Activated CD4-positive, alpha-beta T cell treated with anti-CD3 and anti-CD28 coated beads, Interleukin-2, amount 10 ng/mL, durations not matched to agents 7 days and 5 days (primary cell): ENCODE data around the gene FADS3. TPM values are rescaled to one million over a fixed set of nuclear protein-coding genes. Genes with fewer than 3 reads are reported as not detected.
A peak's percentile ranks its signal among the peaks of the same experiment; 100 is the strongest.

Experiments used
- CTCF ChIA-PET: fragments of 350-600 bp; sonication (Branson Sonifier 250); formaldehyde crosslinking; loops from one replicate; lab custom pipeline; 2021; ENCODE audit warnings: antibody characterized with exemption; lab: Charles Lee
- POLR2A ChIA-PET: fragments of 350-600 bp; sonication (Branson Sonifier 250); formaldehyde crosslinking; loops from one replicate; lab custom pipeline; 2021; ENCODE audit warnings: antibody characterized with exemption; lab: Charles Lee
- DNase-seq: peaks from one replicate; pipeline ENCODE4 v3.0.0-alpha.2; 2020
- H3K27ac Mint-ChIP-seq: one replicate; pipeline ENCODE4 v1.8.0; 2021; ENCODE audit warnings: mild to moderate bottlenecking, moderate library complexity, mixed read lengths
- H3K27me3 Mint-ChIP-seq: one replicate; pipeline ENCODE4 v1.8.0; 2021; ENCODE audit warnings: mixed read lengths
- H3K36me3 Mint-ChIP-seq: one replicate; pipeline ENCODE4 v1.8.0; 2021; ENCODE audit warnings: low read depth, mixed read lengths
- H3K4me1 Mint-ChIP-seq: one replicate; pipeline ENCODE4 v1.8.0; 2021; ENCODE audit warnings: mixed read lengths
- H3K4me3 Mint-ChIP-seq: one replicate; pipeline ENCODE4 v1.8.0; 2021; ENCODE audit warnings: mild to moderate bottlenecking, moderate library complexity, mixed read lengths
- H3K9me3 Mint-ChIP-seq: one replicate; pipeline ENCODE4 v1.8.0; 2021; ENCODE audit warnings: mixed read lengths
- total RNA-seq, 2 experiments: library from RNA; stranded (reverse); gene quantifications; one replicate each; pipeline ENCODE4 v1.2.3, GENCODE V29; 2021

FADS3 gene
- total RNA-seq, 2 experiments from 2014 or later = 2.9 to 3.7 TPM

GRCh38 chr11:61854966-61855714 is 36.2 kb downstream of the FADS3 start:
- POLR2A ChIA-PET = no interaction called here
- no peak for DNase-seq
- Mint-ChIP-seq H3K9me3 (no peaks in the 10 kb centered on the region), H3K27ac (no peak overlapping the region), H3K4me1 (peaks cover 1% of the 10 kb centered on the region), H3K27me3 (no peaks in the 10 kb centered on the region), H3K4me3 (no peak overlapping the region), H3K36me3 (peaks cover 29% of the 10 kb centered on the region)
- CTCF ChIA-PET = interaction anchor here (0.8 to 2.6 kb wide), 4 partner anchors 12 to 253 kb away, joined by 3 to 7 read pairs (median 3); no protein-coding TSS in a partner anchor

DNA sequence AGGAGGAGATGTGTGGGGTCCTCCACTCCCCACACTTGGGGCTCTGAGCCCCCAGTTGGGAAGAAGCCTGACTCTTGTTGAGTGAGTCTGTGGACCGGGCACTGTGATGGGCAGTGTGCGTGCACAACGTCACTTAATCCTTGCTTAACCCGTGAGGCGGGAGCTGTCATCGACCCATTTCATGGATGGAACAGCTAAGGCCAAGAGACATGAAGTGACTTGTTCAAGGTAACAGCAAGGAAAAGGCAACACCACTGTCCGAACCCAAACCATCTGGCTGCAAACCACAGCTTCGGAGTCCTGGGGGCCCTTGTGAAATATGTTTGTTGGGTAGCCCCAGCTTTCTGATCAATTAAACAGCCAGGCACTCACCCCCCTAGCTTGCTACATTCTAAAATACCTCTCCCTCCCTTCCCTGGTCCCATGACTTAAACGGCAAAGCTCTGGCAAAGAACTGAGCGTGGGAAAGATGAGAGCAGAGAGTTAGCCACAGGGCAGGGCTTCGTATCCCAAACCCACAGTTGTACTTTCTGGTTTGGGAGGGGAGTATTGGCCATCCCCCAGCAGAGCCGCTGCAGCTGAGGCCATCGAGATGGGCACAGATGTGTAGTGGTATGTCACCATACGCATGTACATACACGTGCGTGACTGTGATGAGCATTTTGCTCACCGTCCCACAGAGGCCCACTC is 37.0 kb downstream of the FADS3 start:
- ChIA-PET POLR2A (no interaction called here), CTCF (interaction anchor here (0.7 to 2.6 kb wide), 5 partner anchors 13 to 479 kb away, joined by 3 to 7 read pairs (median 3); no protein-coding TSS in a partner anchor)
- peaks cover 25% of the 10 kb centered on the region for H3K36me3 Mint-ChIP-seq
- no peaks in the 10 kb centered on the region for H3K9me3 Mint-ChIP-seq
- no peak for DNase-seq
- peaks cover 1% of the 10 kb centered on the region for H3K4me1 Mint-ChIP-seq
- no peak overlapping the region for H3K4me3 Mint-ChIP-seq
- no peaks in the 10 kb centered on the region for H3K27me3 Mint-ChIP-seq
- H3K27ac Mint-ChIP-seq = no peak overlapping the region

DNA sequence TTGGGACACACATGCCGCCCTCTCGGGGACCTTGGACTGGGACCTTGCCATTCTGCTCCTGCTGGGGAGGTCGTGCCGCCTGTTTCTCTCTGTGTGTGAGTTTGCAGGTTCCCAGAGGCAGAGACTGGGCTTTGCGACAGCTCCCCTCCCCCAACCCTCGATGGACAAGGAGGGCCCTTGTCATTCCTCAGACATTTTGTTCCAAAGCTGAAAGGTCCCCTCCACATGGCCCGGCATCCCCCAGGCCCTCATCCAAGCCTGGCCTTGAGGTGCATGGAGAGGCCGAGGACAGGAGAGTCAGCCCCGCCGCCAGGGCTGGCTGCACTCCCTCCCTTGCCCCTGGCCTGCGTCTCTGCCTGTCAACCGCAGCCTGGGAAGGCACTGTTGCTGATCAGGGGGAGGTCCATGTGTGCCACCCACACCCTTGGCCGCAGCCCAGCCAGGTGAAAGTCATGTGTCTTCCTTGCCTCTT is 37.6 kb downstream of the FADS3 start:
- H3K9me3 Mint-ChIP-seq = no peaks in the 10 kb centered on the region
- ChIA-PET CTCF (interaction anchor here (0.5 to 2.6 kb wide), 4 partner anchors 17 to 934 kb away, joined by 3 to 7 read pairs (median 4); partner anchors contain the start of gene TMEM179B), POLR2A (no interaction called here)
- H3K27ac Mint-ChIP-seq = no peak overlapping the region
- H3K36me3 Mint-ChIP-seq = peaks cover 21% of the 10 kb centered on the region
- no peaks in the 10 kb centered on the region for H3K27me3 Mint-ChIP-seq
- H3K4me1 Mint-ChIP-seq = peaks cover 1% of the 10 kb centered on the region
- no peak overlapping the region for H3K4me3 Mint-ChIP-seq
- DNase-seq = no peak

DNA sequence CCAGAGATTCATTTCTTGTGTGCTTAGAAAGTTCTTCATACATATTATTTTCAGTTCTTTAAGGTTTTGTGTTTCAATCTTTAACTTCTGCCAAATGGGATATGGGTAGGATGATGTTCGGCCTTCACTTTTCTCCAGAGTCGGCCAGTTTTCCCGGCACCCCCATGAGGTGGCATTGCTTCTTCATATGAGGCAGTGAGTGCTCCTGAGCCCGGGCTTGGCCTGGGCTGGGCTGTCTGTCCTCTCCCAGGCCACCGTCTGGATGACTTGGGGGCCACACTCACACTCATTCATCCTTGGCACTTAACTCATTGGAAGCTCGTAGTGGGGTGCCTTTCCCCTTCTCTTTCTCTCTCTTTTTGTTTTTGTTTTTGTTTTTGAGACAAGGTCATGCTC is 39.4 kb downstream of the FADS3 start:
- H3K27ac Mint-ChIP-seq = no peak overlapping the region
- peaks cover 1% of the 10 kb centered on the region for H3K4me1 Mint-ChIP-seq
- no peaks in the 10 kb centered on the region for H3K27me3 Mint-ChIP-seq
- ChIA-PET CTCF (no interaction called here), POLR2A (no interaction called here)
- H3K9me3 Mint-ChIP-seq = no peaks in the 10 kb centered on the region
- DNase-seq = no peak
- peaks cover 38% of the 10 kb centered on the region for H3K36me3 Mint-ChIP-seq
- no peak overlapping the region for H3K4me3 Mint-ChIP-seq

DNA sequence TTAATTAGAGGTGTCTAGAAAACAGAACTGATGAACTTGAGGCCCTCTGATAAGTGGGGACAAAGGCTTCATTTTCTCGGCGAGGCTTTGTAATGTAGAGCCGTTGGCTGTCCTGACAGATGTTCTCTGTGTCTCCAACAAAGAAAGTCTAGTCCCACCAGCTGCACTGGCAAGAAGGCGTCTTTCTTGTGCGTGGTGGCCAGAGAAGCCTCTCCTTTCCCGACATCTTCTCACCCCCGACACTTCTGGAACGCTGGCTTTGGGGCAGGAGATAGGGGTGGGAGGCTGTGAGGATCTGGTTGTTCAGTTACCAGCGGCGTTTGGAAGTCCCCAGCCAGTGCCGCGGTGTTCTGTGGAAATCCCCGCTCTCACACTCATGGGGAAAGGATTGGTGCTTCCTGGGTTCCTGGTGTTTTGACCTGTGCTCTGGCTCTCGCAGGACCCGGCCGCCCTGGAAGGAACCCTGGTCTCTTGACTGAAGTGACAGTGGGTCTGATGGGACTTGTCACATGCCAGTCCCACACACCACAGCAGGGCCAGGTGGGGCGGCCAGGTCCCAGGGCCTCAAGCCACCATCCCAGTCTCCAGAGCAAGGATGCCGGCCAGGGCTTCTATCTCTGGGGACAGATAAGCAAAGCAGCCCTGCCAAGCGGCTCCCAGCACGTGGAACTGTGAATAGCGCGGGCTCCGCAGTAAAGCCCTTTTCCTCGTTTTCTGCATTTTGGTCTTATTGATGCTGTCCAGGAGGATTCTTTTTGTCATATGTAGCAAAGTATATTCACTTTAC is 40.0 kb downstream of the FADS3 start:
- Mint-ChIP-seq H3K27me3 (no peaks in the 10 kb centered on the region), H3K36me3 (peaks cover 41% of the 10 kb centered on the region), H3K27ac (no peak overlapping the region), H3K4me3 (no peak overlapping the region), H3K9me3 (no peaks in the 10 kb centered on the region), H3K4me1 (peaks cover 1% of the 10 kb centered on the region)
- CTCF ChIA-PET = no interaction called here
- POLR2A ChIA-PET = no interaction called here
- no peak for DNase-seq

GRCh38 chr11:61850687-61851086 is 40.7 kb downstream of the FADS3 start:
- POLR2A ChIA-PET = no interaction called here
- Mint-ChIP-seq H3K4me3 (no peak overlapping the region), H3K36me3 (peaks cover 46% of the 10 kb centered on the region), H3K4me1 (peaks cover 1% of the 10 kb centered on the region), H3K27me3 (no peaks in the 10 kb centered on the region), H3K9me3 (no peaks in the 10 kb centered on the region), H3K27ac (no peak overlapping the region)
- CTCF ChIA-PET = no interaction called here
- no peak for DNase-seq

- no peak overlapping the region for H3K27ac Mint-ChIP-seq
- no peak for DNase-seq
- ChIA-PET POLR2A (no interaction called here), CTCF (interaction anchor here (0.6 to 1.1 kb wide), 3 partner anchors 48 to 259 kb away, joined by 3 to 4 read pairs (median 3); no protein-coding TSS in a partner anchor)
- no peaks in the 10 kb centered on the region for H3K27me3 Mint-ChIP-seq
- no peak overlapping the region for H3K4me3 Mint-ChIP-seq
- peaks cover 1% of the 10 kb centered on the region for H3K4me1 Mint-ChIP-seq
- H3K36me3 Mint-ChIP-seq = peaks cover 49% of the 10 kb centered on the region
- no peaks in the 10 kb centered on the region for H3K9me3 Mint-ChIP-seq
Observed at GRCh38 chr11:61848631-61849030, 42.7 kb downstream of the FADS3 start.

DNA sequence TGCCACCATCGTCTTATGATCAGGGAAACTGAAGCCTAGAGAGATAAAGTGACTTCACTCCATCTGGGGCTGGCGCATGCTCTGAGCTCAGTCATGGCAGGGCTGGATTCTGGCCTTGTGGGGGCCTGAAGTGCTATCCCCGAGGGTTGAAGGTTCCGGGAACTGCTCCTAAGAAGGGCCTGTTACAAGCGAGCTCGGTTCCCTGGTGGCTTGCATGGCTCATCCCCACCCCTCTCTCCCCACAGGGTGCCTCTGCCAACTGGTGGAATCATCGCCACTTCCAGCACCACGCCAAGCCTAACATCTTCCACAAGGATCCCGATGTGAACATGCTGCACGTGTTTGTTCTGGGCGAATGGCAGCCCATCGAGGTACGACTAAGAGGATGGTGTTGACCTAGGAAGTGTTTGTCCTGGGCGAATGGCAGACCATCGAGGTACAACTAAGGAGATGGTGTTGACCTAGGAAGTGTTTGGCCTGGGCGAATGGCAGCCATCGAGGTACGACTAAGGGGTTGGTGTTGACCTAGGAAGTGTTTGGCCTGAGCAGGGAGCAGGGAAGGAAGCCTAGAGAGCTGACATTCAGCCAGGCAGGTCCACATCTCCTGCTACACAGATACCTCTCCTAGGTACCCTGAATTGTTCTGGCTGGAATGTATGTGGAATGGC is 43.3 kb downstream of the FADS3 start:
- no peaks in the 10 kb centered on the region for H3K9me3 Mint-ChIP-seq
- no peaks in the 10 kb centered on the region for H3K4me1 Mint-ChIP-seq
- POLR2A ChIA-PET = no interaction called here
- no peaks in the 10 kb centered on the region for H3K27me3 Mint-ChIP-seq
- H3K4me3 Mint-ChIP-seq = no peak overlapping the region
- peaks cover 51% of the 10 kb centered on the region for H3K36me3 Mint-ChIP-seq
- DNase-seq = no peak
- CTCF ChIA-PET = interaction anchor here (0.6 to 1.1 kb wide), 4 partner anchors 32 to 260 kb away, joined by 3 to 4 read pairs (median 3); partner anchors contain the start of gene FADS1
- peak overlapping the region; percentile 14 for H3K27ac Mint-ChIP-seq

DNA sequence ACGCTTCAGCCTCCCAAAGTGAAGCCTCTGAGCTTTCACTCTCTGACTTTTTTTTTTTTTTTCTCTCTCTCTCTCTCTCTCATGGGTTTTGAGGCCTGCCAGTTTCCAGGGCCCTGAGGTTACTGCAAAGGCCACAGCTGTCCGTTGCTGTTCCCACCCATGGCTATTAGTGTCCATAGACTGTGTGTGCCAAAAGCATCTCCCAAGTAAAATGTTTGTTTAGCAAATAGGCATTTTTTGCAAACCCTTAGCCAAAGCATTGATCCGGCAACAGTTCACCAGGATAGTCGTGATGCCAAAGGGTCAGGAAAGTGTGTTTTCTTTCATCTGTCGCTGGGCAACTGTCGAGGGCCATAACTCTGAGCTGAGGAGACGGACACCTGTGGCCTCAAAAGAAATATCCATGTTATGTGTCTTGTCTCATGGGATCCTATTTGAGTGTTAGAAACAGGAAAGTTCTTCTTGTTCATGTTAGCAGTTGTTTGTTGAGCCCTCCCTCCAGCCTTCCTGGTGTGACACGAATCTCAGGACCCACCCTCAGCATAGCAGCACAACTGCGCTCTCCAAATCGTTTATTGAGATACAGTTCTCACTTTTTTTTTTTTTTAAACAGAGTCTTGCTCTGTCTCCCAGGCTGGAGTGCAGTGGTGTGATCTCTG is 44.9 kb downstream of the FADS3 start:
- POLR2A ChIA-PET = no interaction called here
- H3K4me3 Mint-ChIP-seq = no peak overlapping the region
- peaks cover 51% of the 10 kb centered on the region for H3K36me3 Mint-ChIP-seq
- no peak overlapping the region for H3K27ac Mint-ChIP-seq
- no peaks in the 10 kb centered on the region for H3K4me1 Mint-ChIP-seq
- H3K9me3 Mint-ChIP-seq = no peaks in the 10 kb centered on the region
- no peak for DNase-seq
- H3K27me3 Mint-ChIP-seq = no peaks in the 10 kb centered on the region
- CTCF ChIA-PET = no interaction called here

GRCh38 chr11:61844909-61845565 is 46.3 kb downstream of the FADS3 start:
- ChIA-PET POLR2A (interaction anchor here (0.6 kb wide), 2 partner anchors 51 to 75 kb away, joined by 3 read pairs; no protein-coding TSS in a partner anchor), CTCF (no interaction called here)
- H3K4me3 Mint-ChIP-seq = no peak overlapping the region
- H3K36me3 Mint-ChIP-seq = peaks cover 52% of the 10 kb centered on the region
- DNase-seq = no peak
- no peak overlapping the region for H3K27ac Mint-ChIP-seq
- H3K4me1 Mint-ChIP-seq = no peaks in the 10 kb centered on the region
- H3K27me3 Mint-ChIP-seq = no peaks in the 10 kb centered on the region
- no peaks in the 10 kb centered on the region for H3K9me3 Mint-ChIP-seq

GRCh38 chr11:61842528-61842820 is 48.9 kb downstream of the FADS3 start:
- no peaks in the 10 kb centered on the region for H3K9me3 Mint-ChIP-seq
- DNase-seq = no peak
- H3K4me3 Mint-ChIP-seq = no peak overlapping the region
- CTCF ChIA-PET = interaction anchor here (0.9 to 1.0 kb wide), 2 partner anchors 14 to 22 kb away, joined by 3 to 4 read pairs; partner anchors contain the start of gene FADS2
- H3K36me3 Mint-ChIP-seq = peaks cover 60% of the 10 kb centered on the region
- H3K27me3 Mint-ChIP-seq = no peaks in the 10 kb centered on the region
- peaks cover 1% of the 10 kb centered on the region for H3K4me1 Mint-ChIP-seq
- no peak overlapping the region for H3K27ac Mint-ChIP-seq
- POLR2A ChIA-PET = no interaction called here
